ENCODE results near the gene PACC1. TPM values are rescaled to one million over a fixed set of nuclear protein-coding genes. Genes with fewer than 3 reads are reported as not detected.
A peak's percentile ranks its signal among the peaks of the same experiment; 100 is the strongest.

PACC1 gene
- total and polyA plus RNA-seq, 4 experiments from 2014 or later, result 8.8 to 12.3 (median 9.6) TPM

GRCh38 chr1:212451416-212452322 lies 37.0 kb upstream of the PACC1 start:
- no peak for DNase-seq
- Mint-ChIP-seq H3K27me3 (no peaks in the 10 kb centered on the region), H3K9me3 (no peaks in the 10 kb centered on the region), H3K36me3 (no peaks in the 10 kb centered on the region), H3K27ac (no peak overlapping the region), H3K4me3 (no peak overlapping the region), H3K4me1 (peaks cover 0 to 1% (median 0%) of the 10 kb centered on the region in 4 donors)
- Histone ChIP-seq H3K9me3 (ENCODE audit: control insufficient read depth in 1 of 2, low read length in 2 of 2) (no peaks in the 10 kb centered on the region), H3K27ac (ENCODE audit: low read depth, low read length) (no peak overlapping the region), H3K36me3 (ENCODE audit: insufficient read depth, low read length) (no peaks in the 10 kb centered on the region), H3K4me3 (ENCODE audit: low read length in 2 of 2) (no peak overlapping the region), H3K27me3 (ENCODE audit: insufficient read depth, low read length) (no peaks in the 10 kb centered on the region), H3K4me1 (ENCODE audit: insufficient read depth, low read length) (peaks cover 3% of the 10 kb centered on the region)
- ChIA-PET POLR2A (ENCODE audit: partially characterized antibody) (no interaction called here), CTCF (ENCODE audit: partially characterized antibody) (interaction anchor here (1.0 to 11.6 kb wide), 3 partner anchors 213 to 390 kb away, joined by 3 to 404 read pairs (median 171); no protein-coding TSS in a partner anchor)
- intact Hi-C loops (cut with micrococcal nuclease), result no loop called here

- Mint-ChIP-seq H3K27me3 (no peaks in the 10 kb centered on the region), H3K27ac (no peak overlapping the region), H3K9me3 (no peaks in the 10 kb centered on the region), H3K36me3 (peaks cover 0 to 8% of the 10 kb centered on the region in 2 donors), H3K4me3 (no peak overlapping the region), H3K4me1 (no peaks in the 10 kb centered on the region)
- no peak for DNase-seq
- no peaks in the 10 kb centered on the region for H3K4me1 ChIP-seq (ENCODE audit: insufficient read depth, low read length)
- H3K4me3 ChIP-seq (ENCODE audit: low read length in 2 of 2), result no peak overlapping the region
- intact Hi-C loops (cut with micrococcal nuclease), result no loop called here
- CTCF ChIA-PET (ENCODE audit: partially characterized antibody), result interaction anchor here (0.7 to 11.6 kb wide), 3 partner anchors 159 to 388 kb away, joined by 3 to 404 read pairs (median 171); no protein-coding TSS in a partner anchor
- H3K9me3 ChIP-seq (ENCODE audit: control insufficient read depth in 1 of 2, low read length in 2 of 2), result no peaks in the 10 kb centered on the region
- no peaks in the 10 kb centered on the region for H3K36me3 ChIP-seq (ENCODE audit: insufficient read depth, low read length)
- POLR2A ChIA-PET (ENCODE audit: partially characterized antibody), result no interaction called here
- H3K27me3 ChIP-seq (ENCODE audit: insufficient read depth, low read length), result no peaks in the 10 kb centered on the region
- H3K27ac ChIP-seq (ENCODE audit: low read depth, low read length), result no peak overlapping the region
Observed at GRCh38 chr1:212450331-212450881, 35.7 kb upstream of the PACC1 start.

DNA sequence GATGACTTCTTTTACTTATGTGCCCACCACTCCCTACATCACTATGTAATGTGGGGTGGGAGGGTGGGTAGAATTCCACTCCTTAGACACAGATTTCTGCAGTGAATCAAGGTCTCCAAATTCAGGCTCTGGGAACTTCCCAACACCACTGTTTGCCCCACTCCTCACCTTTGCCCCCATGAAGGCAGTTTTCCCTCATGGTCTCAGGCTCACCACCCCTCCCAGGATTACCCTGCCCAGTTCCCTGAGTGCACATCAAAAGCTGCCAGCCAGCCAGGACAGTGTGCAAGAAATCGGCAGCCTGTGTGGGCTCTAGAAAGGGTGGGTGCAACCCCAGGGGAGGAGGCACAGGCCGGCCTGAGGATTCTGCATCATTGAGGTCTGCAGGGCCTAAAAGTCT lies 32.8 kb upstream of the PACC1 start:
- Histone ChIP-seq H3K36me3 (ENCODE audit: insufficient read depth, low read length) (peaks cover under 1% of the 10 kb centered on the region), H3K4me3 (ENCODE audit: low read length in 2 of 2) (no peak overlapping the region), H3K27me3 (ENCODE audit: insufficient read depth, low read length) (no peaks in the 10 kb centered on the region), H3K27ac (ENCODE audit: low read depth, low read length) (no peak overlapping the region), H3K9me3 (ENCODE audit: control insufficient read depth in 1 of 2, low read length in 2 of 2) (no peaks in the 10 kb centered on the region), H3K4me1 (ENCODE audit: insufficient read depth, low read length) (no peaks in the 10 kb centered on the region)
- H3K4me3 Mint-ChIP-seq, result no peak overlapping the region
- H3K4me1 Mint-ChIP-seq, result peaks cover 0 to 1% (median 0%) of the 10 kb centered on the region in 4 donors
- DNase-seq, result no peak
- no peaks in the 10 kb centered on the region for H3K9me3 Mint-ChIP-seq
- H3K36me3 Mint-ChIP-seq, result peaks cover 8 to 18% of the 10 kb centered on the region in 2 donors
- H3K27ac Mint-ChIP-seq, result no peak overlapping the region
- H3K27me3 Mint-ChIP-seq, result no peaks in the 10 kb centered on the region
- intact Hi-C loops (cut with micrococcal nuclease), result no loop called here
- CTCF ChIA-PET (ENCODE audit: partially characterized antibody), result interaction anchor here (2.2 kb wide), 1 partner anchor 8 kb away, joined by 7 read pairs; no protein-coding TSS in a partner anchor
- POLR2A ChIA-PET (ENCODE audit: partially characterized antibody), result no interaction called here

- no peak overlapping the region for H3K27ac Mint-ChIP-seq
- Histone ChIP-seq H3K36me3 (ENCODE audit: insufficient read depth, low read length) (peaks cover 3% of the 10 kb centered on the region), H3K9me3 (ENCODE audit: control insufficient read depth in 1 of 2, low read length in 2 of 2) (no peaks in the 10 kb centered on the region), H3K27me3 (ENCODE audit: insufficient read depth, low read length) (no peaks in the 10 kb centered on the region), H3K4me1 (ENCODE audit: insufficient read depth, low read length) (no peaks in the 10 kb centered on the region), H3K27ac (ENCODE audit: low read depth, low read length) (no peak overlapping the region), H3K4me3 (ENCODE audit: low read length in 2 of 2) (no peak overlapping the region)
- H3K36me3 Mint-ChIP-seq, result peaks cover 8 to 18% of the 10 kb centered on the region in 2 donors
- no peaks in the 10 kb centered on the region for H3K9me3 Mint-ChIP-seq
- H3K4me1 Mint-ChIP-seq, result peaks cover 0 to 1% (median 0%) of the 10 kb centered on the region in 4 donors
- CTCF ChIA-PET (ENCODE audit: partially characterized antibody), result interaction anchor here (2.2 kb wide), 1 partner anchor 9 kb away, joined by 7 read pairs; no protein-coding TSS in a partner anchor
- POLR2A ChIA-PET (ENCODE audit: partially characterized antibody), result no interaction called here
- intact Hi-C loops (cut with micrococcal nuclease), result no loop called here
- no peaks in the 10 kb centered on the region for H3K27me3 Mint-ChIP-seq
- DNase-seq, result no peak
- no peak overlapping the region for H3K4me3 Mint-ChIP-seq
Observed at GRCh38 chr1:212446333-212446732, 31.6 kb upstream of the PACC1 start.

DNA sequence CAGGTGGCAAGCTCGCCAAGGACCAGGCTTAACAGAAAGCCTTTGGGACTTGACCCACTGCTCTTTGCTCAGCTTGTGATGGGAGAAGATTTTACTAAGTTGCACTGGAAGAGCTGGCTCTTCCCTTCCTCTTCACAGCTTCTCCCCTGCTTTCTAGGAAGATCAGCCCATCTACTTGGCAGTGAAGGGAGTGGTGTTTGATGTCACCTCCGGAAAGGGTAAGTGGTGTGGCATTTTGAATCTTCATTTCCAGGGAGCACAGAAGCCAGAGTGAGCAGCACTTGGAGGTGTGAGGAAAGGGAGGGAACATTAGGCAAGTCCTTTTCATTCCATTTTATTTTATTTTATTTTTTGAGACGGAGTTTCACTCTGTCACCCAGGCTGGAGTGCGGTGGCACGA lies 27.7 kb upstream of the PACC1 start:
- Mint-ChIP-seq H3K4me3 (no peak overlapping the region), H3K9me3 (no peaks in the 10 kb centered on the region), H3K27ac (peak overlapping the region in 1 of 7 donors; percentile 15), H3K4me1 (peaks cover 0 to 5% (median 1%) of the 10 kb centered on the region in 4 donors), H3K27me3 (no peaks in the 10 kb centered on the region), H3K36me3 (peaks cover 8 to 18% of the 10 kb centered on the region in 2 donors)
- no peaks in the 10 kb centered on the region for H3K9me3 ChIP-seq (ENCODE audit: control insufficient read depth in 1 of 2, low read length in 2 of 2)
- POLR2A ChIA-PET (ENCODE audit: partially characterized antibody), result interaction anchor here (1.3 to 1.7 kb wide), 2 partner anchors 10 to 16 kb away, joined by 3 to 4 read pairs; partner anchors contain the start of gene NENF
- no peak overlapping the region for H3K27ac ChIP-seq (ENCODE audit: low read depth, low read length)
- peaks cover 3% of the 10 kb centered on the region for H3K36me3 ChIP-seq (ENCODE audit: insufficient read depth, low read length)
- intact Hi-C loops (cut with micrococcal nuclease), result no loop called here
- CTCF ChIA-PET (ENCODE audit: partially characterized antibody), result interaction anchor here (0.9 to 1.6 kb wide), 2 partner anchors 15 kb away, joined by 3 to 5 read pairs; no protein-coding TSS in a partner anchor
- H3K4me3 ChIP-seq (ENCODE audit: low read length in 2 of 2), result no peak overlapping the region
- H3K27me3 ChIP-seq (ENCODE audit: insufficient read depth, low read length), result no peaks in the 10 kb centered on the region
- no peaks in the 10 kb centered on the region for H3K4me1 ChIP-seq (ENCODE audit: insufficient read depth, low read length)
- no peak for DNase-seq

DNA sequence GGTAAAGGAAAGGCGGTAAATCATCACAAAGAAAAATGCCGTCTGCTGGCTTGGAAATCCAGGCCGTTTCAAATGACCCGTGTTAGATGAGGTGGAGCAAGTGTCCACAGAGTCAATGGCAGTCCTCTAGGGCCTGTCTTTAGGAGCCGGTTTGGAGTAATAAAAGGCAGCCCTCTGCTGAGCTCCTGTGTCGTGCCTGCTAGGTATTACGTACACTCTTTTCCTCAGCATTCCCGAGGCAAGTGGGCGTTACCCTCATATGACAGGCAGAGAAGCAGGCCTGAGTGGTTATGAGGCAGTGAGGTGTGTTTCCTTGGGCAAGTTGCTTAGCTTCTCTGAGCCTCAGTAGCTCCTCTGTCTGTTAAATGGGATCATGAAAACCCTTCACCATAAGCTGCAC lies 25.7 kb upstream of the PACC1 start:
- CTCF ChIA-PET (ENCODE audit: partially characterized antibody), result interaction anchor here (1.1 to 2.4 kb wide), 6 partner anchors 14 to 428 kb away, joined by 3 to 14 read pairs (median 3); no protein-coding TSS in a partner anchor
- H3K36me3 Mint-ChIP-seq, result peaks cover 8 to 10% of the 10 kb centered on the region in 2 donors
- Histone ChIP-seq H3K4me1 (ENCODE audit: insufficient read depth, low read length) (no peaks in the 10 kb centered on the region), H3K36me3 (ENCODE audit: insufficient read depth, low read length) (peaks cover 3% of the 10 kb centered on the region), H3K27ac (ENCODE audit: low read depth, low read length) (no peak overlapping the region), H3K9me3 (ENCODE audit: control insufficient read depth in 1 of 2, low read length in 2 of 2) (no peaks in the 10 kb centered on the region), H3K4me3 (ENCODE audit: low read length in 2 of 2) (no peak overlapping the region), H3K27me3 (ENCODE audit: insufficient read depth, low read length) (no peaks in the 10 kb centered on the region)
- POLR2A ChIA-PET (ENCODE audit: partially characterized antibody), result no interaction called here
- H3K9me3 Mint-ChIP-seq, result no peaks in the 10 kb centered on the region
- no peaks in the 10 kb centered on the region for H3K27me3 Mint-ChIP-seq
- no peak overlapping the region for H3K4me3 Mint-ChIP-seq
- H3K4me1 Mint-ChIP-seq, result peaks cover 0 to 10% (median 1%) of the 10 kb centered on the region in 4 donors
- H3K27ac Mint-ChIP-seq, result no peak overlapping the region
- intact Hi-C loops (cut with micrococcal nuclease), result no loop called here
- DNase-seq, result no peak

DNA sequence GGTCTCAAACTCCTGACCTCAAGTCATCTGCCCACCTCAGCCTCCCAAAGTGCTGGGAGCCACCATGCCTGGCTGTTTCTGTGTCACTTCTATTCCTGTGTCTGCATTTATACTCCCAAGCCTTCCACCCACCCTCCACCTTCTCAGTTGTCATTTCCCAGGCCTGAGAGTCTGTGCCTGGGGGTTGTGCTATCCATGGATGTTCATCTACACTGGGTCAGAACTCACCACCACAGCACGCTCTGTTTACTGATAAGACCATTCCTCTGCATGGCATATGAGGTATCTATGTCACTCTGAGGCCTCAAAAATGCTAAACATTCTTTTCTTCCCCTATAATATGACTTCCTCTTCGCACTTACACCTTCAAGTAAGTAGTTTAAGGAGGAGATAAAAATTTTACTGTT lies 24.1 kb upstream of the PACC1 start:
- CTCF ChIA-PET (ENCODE audit: partially characterized antibody), result no interaction called here
- no peak for DNase-seq
- H3K27ac Mint-ChIP-seq, result peak overlapping the region in 1 of 7 donors; percentile 80

More for the DNA sequence above, 24.1 kb upstream of the PACC1 start:
- H3K36me3 Mint-ChIP-seq, result peaks cover 0 to 3% of the 10 kb centered on the region in 2 donors
- intact Hi-C loops (cut with micrococcal nuclease), result loop anchor here (10.0 kb wide), 2 partner anchors 604 to 764 kb away; partner anchors contain the start of genes LPGAT1 and NEK2
- peaks cover 10% of the 10 kb centered on the region for H3K4me1 ChIP-seq (ENCODE audit: insufficient read depth, low read length)
- no peak overlapping the region for H3K27ac ChIP-seq (ENCODE audit: low read depth, low read length)
- H3K4me1 Mint-ChIP-seq, result peaks cover 7 to 21% (median 11%) of the 10 kb centered on the region in 4 donors
- H3K9me3 ChIP-seq (ENCODE audit: control insufficient read depth in 1 of 2, low read length in 2 of 2), result no peaks in the 10 kb centered on the region
- no peaks in the 10 kb centered on the region for H3K9me3 Mint-ChIP-seq
- POLR2A ChIA-PET (ENCODE audit: partially characterized antibody), result no interaction called here
- H3K27me3 Mint-ChIP-seq, result no peaks in the 10 kb centered on the region
- no peak overlapping the region for H3K4me3 Mint-ChIP-seq
- H3K4me3 ChIP-seq (ENCODE audit: low read length in 2 of 2), result no peak overlapping the region
- peaks cover 3% of the 10 kb centered on the region for H3K36me3 ChIP-seq (ENCODE audit: insufficient read depth, low read length)
- no peaks in the 10 kb centered on the region for H3K27me3 ChIP-seq (ENCODE audit: insufficient read depth, low read length)
